ENCODE results near the gene MATN3. TPM values are rescaled to one million over a fixed set of nuclear protein-coding genes. Genes with fewer than 3 reads are reported as not detected.

The MATN3 gene
- total RNA-seq, 1 experiment from 2014 or later: 1.6 TPM

DNA sequence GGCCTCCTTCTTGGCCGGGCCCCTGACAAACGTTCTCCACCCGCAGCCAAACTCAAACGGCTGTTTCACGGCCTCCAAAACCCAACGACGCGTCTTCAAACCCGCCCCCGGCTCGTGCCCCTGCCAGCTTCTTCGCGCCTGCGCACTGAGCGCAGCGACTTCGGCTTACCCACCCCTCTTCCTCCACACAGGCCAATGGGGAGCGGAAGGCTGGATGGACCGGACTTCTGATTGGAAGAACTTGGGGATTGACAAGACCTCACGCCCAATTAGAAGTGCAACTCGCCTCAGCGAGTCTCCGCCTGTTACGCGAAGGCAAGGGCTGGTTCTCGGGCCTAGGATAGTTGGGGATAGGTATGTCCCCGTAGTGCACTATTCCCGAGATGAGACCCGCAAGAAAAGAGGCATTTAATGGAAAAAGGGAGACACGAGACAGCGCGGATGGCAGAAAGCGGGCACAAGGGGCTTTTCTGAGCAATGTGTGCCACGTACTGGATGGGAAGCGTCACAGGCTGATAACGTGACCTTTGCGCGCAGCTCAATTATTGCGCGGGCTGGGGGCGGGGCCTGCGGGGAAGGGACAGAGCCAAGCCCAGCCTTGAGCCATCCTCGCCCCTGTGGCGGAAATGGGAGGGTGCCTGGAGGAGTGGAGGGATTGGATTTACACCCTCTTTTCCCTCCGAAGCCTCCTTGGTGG, 39.2 kb upstream of the MATN3 start, which contains the start of gene LAPTM4A:
TSS of gene LAPTM4A (minus strand) at position 97 of the 697 bp plus-strand sequence. CDS start 108 bp downstream, outside the sequence.
- no peak for TF ChIP-seq EZH2 (IDR thresholded peaks at IDR 0.05; ENCODE audit: low read length, unreplicated experiment)
- TF ChIP-seq EZH2phosphoT487 (IDR thresholded peaks at IDR 0.05; ENCODE audit: borderline replicate concordance, low read length): no peak
- TF ChIP-seq, protein P1, sequence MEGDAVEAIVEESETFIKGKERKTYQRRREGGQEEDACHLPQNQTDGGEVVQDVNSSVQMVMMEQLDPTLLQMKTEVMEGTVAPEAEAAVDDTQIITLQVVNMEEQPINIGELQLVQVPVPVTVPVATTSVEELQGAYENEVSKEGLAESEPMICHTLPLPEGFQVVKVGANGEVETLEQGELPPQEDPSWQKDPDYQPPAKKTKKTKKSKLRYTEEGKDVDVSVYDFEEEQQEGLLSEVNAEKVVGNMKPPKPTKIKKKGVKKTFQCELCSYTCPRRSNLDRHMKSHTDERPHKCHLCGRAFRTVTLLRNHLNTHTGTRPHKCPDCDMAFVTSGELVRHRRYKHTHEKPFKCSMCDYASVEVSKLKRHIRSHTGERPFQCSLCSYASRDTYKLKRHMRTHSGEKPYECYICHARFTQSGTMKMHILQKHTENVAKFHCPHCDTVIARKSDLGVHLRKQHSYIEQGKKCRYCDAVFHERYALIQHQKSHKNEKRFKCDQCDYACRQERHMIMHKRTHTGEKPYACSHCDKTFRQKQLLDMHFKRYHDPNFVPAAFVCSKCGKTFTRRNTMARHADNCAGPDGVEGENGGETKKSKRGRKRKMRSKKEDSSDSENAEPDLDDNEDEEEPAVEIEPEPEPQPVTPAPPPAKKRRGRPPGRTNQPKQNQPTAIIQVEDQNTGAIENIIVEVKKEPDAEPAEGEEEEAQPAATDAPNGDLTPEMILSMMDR (conservative IDR thresholded peaks at IDR 0.05; ENCODE audit: low read depth, low read length): no peak
- H3K27me3 ChIP-seq (ENCODE audit: low read length): no peaks in the 10 kb centered on the region
- H3K4me1 ChIP-seq (ENCODE audit: insufficient read depth, low read length): peaks cover 33% of the 10 kb centered on the region
- BruUV-seq (replicated peaks): no TSS peak
- H3K27ac ChIP-seq (ENCODE audit: low read length): peak within 1 kb of the TSS; percentile 91
- H3K9ac ChIP-seq (ENCODE audit: low read length): peak within 1 kb of the TSS; percentile 93
- H3K9me3 ChIP-seq (ENCODE audit: low read length): no peaks in the 10 kb centered on the region
- peaks cover 5% of the 10 kb centered on the region for H3F3A ChIP-seq (ENCODE audit: low read length, unreplicated experiment)
- CTCF ChIA-PET: interaction anchor here (1.3 kb wide), 2 partner anchors 36 to 37 kb away, joined by 5 to 7 read pairs; no protein-coding TSS in a partner anchor
- no peaks in the 10 kb centered on the region for H3K36me3 ChIP-seq (ENCODE audit: low read depth, low read length)
- peaks cover 24% of the 10 kb centered on the region for H4K20me1 ChIP-seq (ENCODE audit: low read length)
- DNase-seq: peak; percentile 99
- ATAC-seq: peak; percentile 92
- intact Hi-C loops (cut with micrococcal nuclease): loop anchor here (1.0 to 5.0 kb wide), 3 partner anchors 9 to 139 kb away; no protein-coding TSS in a partner anchor
- POLR2A ChIA-PET (ENCODE audit: unreplicated experiment): interaction anchor here (0.5 to 1.0 kb wide), 6 partner anchors 9 to 1871 kb away, joined by 3 to 17 read pairs (median 6); no protein-coding TSS in a partner anchor
- H3K79me2 ChIP-seq (ENCODE audit: low read length): peaks cover 44% of the 10 kb centered on the region
- peak within 1 kb of the TSS; percentile 79 for H3K4me3 ChIP-seq (ENCODE audit: low read length)
- H3K9me2 ChIP-seq (replicated peaks; ENCODE audit: low read length): no peaks in the 10 kb centered on the region
- H2AFZ ChIP-seq (ENCODE audit: low read length): peak within 1 kb of the TSS; percentile 94
- peak within 1 kb of the TSS; percentile 95 for H3K4me2 ChIP-seq (ENCODE audit: low read length)

DNA sequence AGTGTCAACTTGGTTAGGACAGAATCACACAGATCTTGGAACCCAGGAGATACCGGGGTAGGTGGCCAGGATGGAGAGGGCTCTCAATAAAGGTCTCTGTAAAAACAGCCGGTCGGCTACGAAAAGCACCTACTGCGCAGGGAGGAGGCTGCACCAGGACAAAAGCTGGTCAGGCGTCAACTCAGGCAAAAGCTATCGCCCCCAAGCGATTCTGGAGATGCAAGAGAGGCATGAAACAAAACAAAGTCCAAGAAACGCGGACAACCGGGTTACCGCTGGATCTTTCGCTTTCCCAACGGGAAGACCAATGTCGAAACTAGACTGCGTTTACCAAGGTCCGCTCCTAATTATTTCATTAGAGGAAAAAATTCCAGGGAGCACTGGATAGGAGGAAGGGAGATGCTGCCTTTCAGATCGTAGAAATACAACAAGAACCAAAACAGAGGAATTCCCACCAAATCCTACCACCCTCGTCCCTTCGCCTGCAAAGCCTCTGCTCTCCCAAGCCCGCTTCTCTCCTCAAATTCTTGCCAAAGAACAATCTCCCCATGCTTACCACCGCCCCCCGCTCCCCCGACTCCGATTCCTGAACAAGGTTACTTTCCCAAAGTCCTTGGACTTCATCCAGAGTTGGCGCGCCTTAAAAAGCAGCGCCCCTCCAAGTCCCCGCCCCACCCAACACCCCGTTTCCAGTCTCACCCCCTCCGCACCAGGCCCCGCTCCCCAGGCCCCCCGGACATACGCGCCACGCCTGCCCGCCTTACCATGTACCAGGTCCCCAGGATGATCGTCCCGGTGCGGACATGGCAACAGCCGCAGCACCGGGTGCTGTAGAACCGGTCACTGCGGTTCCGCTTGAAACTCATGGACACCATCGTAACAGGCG, 38.4 kb upstream of the MATN3 start:
- Histone ChIP-seq H3K9me3 (ENCODE audit: low read length) (no peaks in the 10 kb centered on the region), H3F3A (ENCODE audit: low read length, unreplicated experiment) (peaks cover 5% of the 10 kb centered on the region), H3K36me3 (ENCODE audit: low read depth, low read length) (no peaks in the 10 kb centered on the region), H3K9me2 (replicated peaks; ENCODE audit: low read length) (no peaks in the 10 kb centered on the region), H3K4me2 (ENCODE audit: low read length) (peak overlapping the region; percentile 95), H3K4me1 (ENCODE audit: insufficient read depth, low read length) (peaks cover 33% of the 10 kb centered on the region), H3K9ac (ENCODE audit: low read length) (peak overlapping the region; percentile 93), H3K27ac (ENCODE audit: low read length) (peak overlapping the region; percentile 91), H3K27me3 (ENCODE audit: low read length) (no peaks in the 10 kb centered on the region), H3K79me2 (ENCODE audit: low read length) (peaks cover 51% of the 10 kb centered on the region), H4K20me1 (ENCODE audit: low read length) (peaks cover 24% of the 10 kb centered on the region), H2AFZ (ENCODE audit: low read length) (peak overlapping the region; percentile 94), H3K4me3 (ENCODE audit: low read length) (peak overlapping the region; percentile 79)
- intact Hi-C loops (cut with micrococcal nuclease): loop anchor here (1.0 to 5.0 kb wide), 2 partner anchors 47 to 139 kb away; no protein-coding TSS in a partner anchor
- POLR2A ChIA-PET (ENCODE audit: unreplicated experiment): interaction anchor here (0.5 to 1.0 kb wide), 5 partner anchors 9 to 1870 kb away, joined by 3 to 17 read pairs (median 6); no protein-coding TSS in a partner anchor
- peak; percentile 60 for DNase-seq
- peak; percentile 13 for ATAC-seq
- BruUV-seq (replicated peaks): TSS peak; percentile 39
- CTCF ChIA-PET: interaction anchor here (0.7 to 1.3 kb wide), 2 partner anchors 15 to 35 kb away, joined by 4 to 5 read pairs; no protein-coding TSS in a partner anchor
- TF ChIP-seq, protein P1 (conservative IDR thresholded peaks at IDR 0.05; ENCODE audit: low read depth, low read length): peak; percentile 34; the same call in 1 of the 2 replicates
- TF ChIP-seq EZH2 (IDR thresholded peaks at IDR 0.05; ENCODE audit: low read length, unreplicated experiment): no peak

Measured in PC-3 (cell line).